Measurements from ENCODE around the gene ATAD3B.

GRCh38 chr1:1438531-1439381, 32.8 kb upstream of the ATAD3B start:
- no peak for TF ChIP-seq CTCF (IDR thresholded peaks at IDR 0.05; ENCODE audit: insufficient read depth, low read length)
- TF ChIP-seq POLR2AphosphoS5 (IDR thresholded peaks at IDR 0.05; ENCODE audit: low read depth) = no peak
